Glutamatergic neuron (in vitro differentiated cells): ENCODE results near the gene DDX23. TPM values are rescaled to one million over a fixed set of nuclear protein-coding genes. Genes with fewer than 3 reads are reported as not detected.

Experiments
- DNase-seq: peaks from one replicate; pipeline ENCODE4 v3.0.0; 2022
- H3K27ac Mint-ChIP-seq: one replicate; pipeline ENCODE4 v1.8.0; 2020; ENCODE audit warnings: mild to moderate bottlenecking, mixed read lengths, inconsistent platforms; ENCODE audit not compliant: unreplicated experiment
- H3K27me3 Mint-ChIP-seq: one replicate; pipeline ENCODE4 v1.8.0; 2020; ENCODE audit warnings: mild to moderate bottlenecking, moderate library complexity, mixed read lengths, inconsistent platforms; ENCODE audit not compliant: unreplicated experiment
- H3K36me3 Mint-ChIP-seq: one replicate; pipeline ENCODE4 v1.8.0; 2020; ENCODE audit warnings: mild to moderate bottlenecking, mixed read lengths, inconsistent platforms; ENCODE audit not compliant: unreplicated experiment
- H3K4me1 Mint-ChIP-seq: one replicate; pipeline ENCODE4 v1.8.0; 2020; ENCODE audit warnings: mild to moderate bottlenecking, low read depth, mixed read lengths, inconsistent platforms; ENCODE audit not compliant: unreplicated experiment
- H3K4me3 Mint-ChIP-seq: one replicate; pipeline ENCODE4 v1.8.0; 2020; ENCODE audit warnings: mild to moderate bottlenecking, mixed read lengths, inconsistent platforms; ENCODE audit not compliant: unreplicated experiment
- H3K9me3 Mint-ChIP-seq: one replicate; pipeline ENCODE4 v1.8.0; 2020; ENCODE audit warnings: mild to moderate bottlenecking, moderate library complexity, mixed read lengths, inconsistent platforms; ENCODE audit not compliant: unreplicated experiment
- long read RNA-seq: library from polyadenylated mRNA; unstranded; transcript quantifications from one replicate; pipeline ENCODE4 v2.0.0, GENCODE V29; 2020; ENCODE audit not compliant: unreplicated experiment
- total RNA-seq: library from RNA; stranded (reverse); fragmentation: NEBNext Ultra II Directional; extraction: Animal tissue kit (Norgen Biotek cat#: 25700); gene quantifications from one replicate; pipeline ENCODE4 v1.2.1, GENCODE V29; 2021; ENCODE audit not compliant: unreplicated experiment
- TF ChIP-seq, protein P1 (sequence below): fragments of 200-600 bp; sonication (generic); IDR thresholded peaks from one replicate; pipeline ENCODE4 v1.5.0; 2021; ENCODE audit not compliant: partially characterized antibody, unreplicated experiment

DDX23 gene
- 65.7 TPM for total RNA-seq
- long read RNA-seq, partial matches to known transcripts: 2 of 9 reads
- long read RNA-seq, other reads (novel, unspliced or antisense): 3 of 9 reads

DNA sequence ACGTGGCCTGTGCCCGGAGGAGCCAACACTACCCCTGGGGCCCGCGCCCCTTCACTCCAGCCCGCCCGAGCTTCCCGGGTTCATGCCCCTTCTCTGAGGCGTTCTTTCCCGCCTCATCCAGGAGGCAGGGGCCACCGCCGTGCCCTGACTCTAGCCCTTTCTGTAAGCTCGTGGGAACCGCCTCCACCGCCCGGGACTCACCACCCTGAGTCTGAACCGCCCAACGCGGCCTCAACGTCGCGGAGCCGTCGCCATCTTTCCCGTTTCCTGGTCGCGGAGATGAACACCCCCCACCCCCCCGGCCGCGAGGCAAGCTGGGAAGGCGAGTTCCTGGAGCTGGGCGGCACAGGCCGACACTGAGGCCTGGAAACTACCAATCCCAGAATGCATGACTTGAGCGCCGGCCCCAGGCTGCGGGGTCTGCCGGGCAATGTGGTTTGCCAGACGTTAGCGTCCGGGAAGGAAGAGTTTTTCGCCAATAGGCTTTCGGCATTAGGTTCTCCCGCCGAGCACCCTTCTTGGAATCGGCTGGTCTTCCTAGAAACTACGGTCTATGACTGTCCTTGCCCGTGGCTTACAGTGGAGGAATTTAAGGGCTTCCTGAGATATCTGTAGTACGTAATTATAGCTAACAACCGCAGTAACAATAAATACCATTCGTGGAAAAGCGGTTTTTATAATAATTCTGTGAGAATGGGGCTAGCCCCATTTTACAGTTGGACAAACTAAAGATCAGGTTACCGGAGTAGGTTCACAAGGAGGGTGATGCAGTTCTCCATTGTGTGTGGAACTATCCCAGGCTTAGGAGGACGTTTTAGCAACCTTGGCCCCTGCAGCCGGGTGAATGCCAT lies at the start of gene DDX23:
Gene DDX23, minus strand, starts transcription at position 281 of the 851 bp plus-strand sequence. CDS start 6,381 bp downstream, outside the sequence.
- peak within 1 kb of the TSS; percentile 96 for H3K4me3 Mint-ChIP-seq
- no peaks in the 10 kb centered on the region for H3K36me3 Mint-ChIP-seq
- H3K4me1 Mint-ChIP-seq: peaks cover 15% of the 10 kb centered on the region
- no peaks in the 10 kb centered on the region for H3K27me3 Mint-ChIP-seq
- peak within 1 kb of the TSS; percentile 82 for H3K27ac Mint-ChIP-seq
- peaks cover 4% of the 10 kb centered on the region for H3K9me3 Mint-ChIP-seq
- peak; percentile 92 for DNase-seq
- TF ChIP-seq, protein P1, sequence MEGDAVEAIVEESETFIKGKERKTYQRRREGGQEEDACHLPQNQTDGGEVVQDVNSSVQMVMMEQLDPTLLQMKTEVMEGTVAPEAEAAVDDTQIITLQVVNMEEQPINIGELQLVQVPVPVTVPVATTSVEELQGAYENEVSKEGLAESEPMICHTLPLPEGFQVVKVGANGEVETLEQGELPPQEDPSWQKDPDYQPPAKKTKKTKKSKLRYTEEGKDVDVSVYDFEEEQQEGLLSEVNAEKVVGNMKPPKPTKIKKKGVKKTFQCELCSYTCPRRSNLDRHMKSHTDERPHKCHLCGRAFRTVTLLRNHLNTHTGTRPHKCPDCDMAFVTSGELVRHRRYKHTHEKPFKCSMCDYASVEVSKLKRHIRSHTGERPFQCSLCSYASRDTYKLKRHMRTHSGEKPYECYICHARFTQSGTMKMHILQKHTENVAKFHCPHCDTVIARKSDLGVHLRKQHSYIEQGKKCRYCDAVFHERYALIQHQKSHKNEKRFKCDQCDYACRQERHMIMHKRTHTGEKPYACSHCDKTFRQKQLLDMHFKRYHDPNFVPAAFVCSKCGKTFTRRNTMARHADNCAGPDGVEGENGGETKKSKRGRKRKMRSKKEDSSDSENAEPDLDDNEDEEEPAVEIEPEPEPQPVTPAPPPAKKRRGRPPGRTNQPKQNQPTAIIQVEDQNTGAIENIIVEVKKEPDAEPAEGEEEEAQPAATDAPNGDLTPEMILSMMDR: no peak

DNA sequence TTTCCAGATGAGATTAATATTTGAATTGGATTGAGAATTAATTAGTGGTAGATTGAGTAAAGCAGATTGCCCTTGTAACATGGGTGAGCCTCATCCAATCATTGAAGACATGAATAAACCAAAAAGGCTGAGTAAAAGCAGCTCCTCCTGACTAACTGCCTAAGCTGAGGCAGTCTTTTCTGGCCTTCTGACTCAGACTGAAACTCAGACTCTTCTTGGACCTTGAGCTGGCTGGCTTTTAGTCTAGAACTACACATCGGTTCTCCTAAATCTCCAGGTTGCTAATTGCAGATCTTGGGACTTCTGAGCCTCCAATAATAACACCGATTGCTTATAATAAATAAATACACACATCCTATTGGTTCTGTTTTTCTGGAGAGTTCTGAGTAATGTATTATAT lies 49.3 kb upstream of the DDX23 start:
- DNase-seq: no peak
- no peak overlapping the region for H3K27ac Mint-ChIP-seq
- H3K4me1 Mint-ChIP-seq: no peaks in the 10 kb centered on the region
- H3K27me3 Mint-ChIP-seq: peaks cover 3% of the 10 kb centered on the region
- no peak overlapping the region for H3K4me3 Mint-ChIP-seq
- H3K36me3 Mint-ChIP-seq: no peaks in the 10 kb centered on the region
- H3K9me3 Mint-ChIP-seq: no peaks in the 10 kb centered on the region
- TF ChIP-seq, protein P1: no peak

DNA sequence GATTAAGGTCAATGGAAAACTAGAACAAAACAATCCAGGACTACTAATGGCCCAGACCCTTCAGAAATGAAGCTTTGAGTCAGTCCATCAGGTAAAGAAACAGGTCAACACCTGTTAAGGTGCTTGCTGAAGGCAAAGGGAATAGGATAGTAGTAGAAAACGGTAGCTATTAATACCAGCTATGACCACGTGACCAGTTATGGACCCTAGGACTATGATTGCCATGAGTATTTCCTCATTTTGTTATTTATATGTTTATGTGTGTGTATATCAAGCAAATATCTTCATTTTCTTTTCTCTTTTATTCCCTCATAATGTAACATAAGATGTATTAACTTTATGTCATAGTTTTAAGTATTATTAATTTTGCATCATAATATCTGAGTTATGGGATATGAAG lies 47.7 kb upstream of the DDX23 start:
- no peaks in the 10 kb centered on the region for H3K9me3 Mint-ChIP-seq
- no peak for DNase-seq
- peaks cover 1% of the 10 kb centered on the region for H3K27me3 Mint-ChIP-seq
- H3K4me1 Mint-ChIP-seq: no peaks in the 10 kb centered on the region
- no peaks in the 10 kb centered on the region for H3K36me3 Mint-ChIP-seq
- TF ChIP-seq, protein P1: no peak
- H3K4me3 Mint-ChIP-seq: no peak overlapping the region
- H3K27ac Mint-ChIP-seq: no peak overlapping the region

DNA sequence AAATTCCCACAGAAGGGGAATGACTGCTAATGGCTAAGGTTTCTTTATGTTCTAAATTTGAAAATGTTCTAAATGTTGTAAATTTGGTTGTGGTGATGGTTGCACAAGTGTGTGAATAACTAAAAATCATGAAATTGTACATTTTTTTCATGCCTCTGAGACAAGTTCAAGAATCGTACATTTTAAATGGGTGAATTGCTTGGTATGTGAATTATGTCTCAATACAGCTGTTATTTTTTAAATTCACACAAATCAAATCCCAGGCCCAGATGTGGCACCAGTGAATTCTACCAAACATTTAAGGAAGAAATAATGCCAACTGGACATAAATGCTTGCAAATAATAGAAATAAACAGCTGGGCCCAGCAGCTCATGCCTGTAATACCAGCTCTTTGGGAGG lies 42.3 kb upstream of the DDX23 start:
- no peaks in the 10 kb centered on the region for H3K36me3 Mint-ChIP-seq

More for the DNA sequence above, 42.3 kb upstream of the DDX23 start:
- Mint-ChIP-seq H3K4me3 (no peak overlapping the region), H3K4me1 (peaks cover 4% of the 10 kb centered on the region), H3K27ac (no peak overlapping the region), H3K9me3 (peaks cover 4% of the 10 kb centered on the region), H3K27me3 (peaks cover 7% of the 10 kb centered on the region)
- no peak for DNase-seq
- TF ChIP-seq, protein P1: no peak
